Measurements from ENCODE around the gene MMP11.
"Not testable (repeated sequence)": the region's sequence is repeated elsewhere in the genome, so short reads cannot be mapped to it uniquely, and the experiment has no call there.

Gene MMP11

DNA sequence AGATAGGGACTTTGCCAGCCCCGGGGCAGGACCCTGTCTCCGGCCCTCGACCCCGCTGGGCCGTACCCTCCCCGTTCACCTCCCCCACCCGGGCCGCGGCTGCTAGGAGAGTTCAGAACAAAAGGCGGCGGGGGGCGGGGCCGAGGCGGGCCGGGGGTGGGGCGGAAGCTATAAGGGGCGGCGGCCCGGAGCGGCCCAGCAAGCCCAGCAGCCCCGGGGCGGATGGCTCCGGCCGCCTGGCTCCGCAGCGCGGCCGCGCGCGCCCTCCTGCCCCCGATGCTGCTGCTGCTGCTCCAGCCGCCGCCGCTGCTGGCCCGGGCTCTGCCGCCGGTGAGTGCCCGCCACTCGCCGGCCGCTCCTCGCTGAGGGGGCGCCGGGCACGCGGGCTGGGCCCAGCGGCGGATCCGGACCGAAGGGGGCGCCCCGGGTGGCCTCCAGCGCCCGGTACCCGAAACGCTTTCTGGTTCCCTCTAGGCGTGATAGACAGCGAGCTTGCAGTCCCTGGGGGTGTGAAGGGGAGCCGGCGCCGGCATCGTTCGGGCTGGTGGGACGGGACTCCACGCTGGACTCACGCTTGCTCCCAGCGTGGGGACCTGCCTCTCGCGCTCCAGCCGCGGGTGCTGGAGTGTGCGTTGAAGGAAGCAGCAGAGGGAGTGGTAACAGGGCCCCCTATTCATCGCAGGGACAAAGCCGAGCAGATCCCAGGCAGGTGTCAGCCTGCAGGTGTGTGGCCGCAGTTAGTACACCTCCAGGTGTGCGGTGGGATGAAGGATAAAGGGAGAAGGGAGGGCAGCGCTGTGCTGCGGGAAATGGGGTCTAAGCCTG is at the start of gene MMP11:
MMP11 (plus strand) TSS at position 201 of the 825 bp plus-strand sequence; CDS start at position 223, 22 bp downstream.
- H3K4me3 ChIP-seq = peak within 1 kb of the TSS; percentile 77
- no peaks in the 10 kb centered on the region for H3K27me3 ChIP-seq
- H3K9ac ChIP-seq = peak within 1 kb of the TSS; percentile 93
- peaks cover 93% of the 10 kb centered on the region for H3K4me1 ChIP-seq
- H3K4me2 ChIP-seq = peak within 1 kb of the TSS; percentile 99
- no peak for TF ChIP-seq Cebpa-rat (IDR thresholded peaks at IDR 0.05)
- peak within 1 kb of the TSS; percentile 94 for H3K27ac ChIP-seq
- H3K9me3 ChIP-seq = no peaks in the 10 kb centered on the region
- H3K36me3 ChIP-seq = no peaks in the 10 kb centered on the region
- H4K20me1 ChIP-seq = peaks cover 6% of the 10 kb centered on the region

DNA sequence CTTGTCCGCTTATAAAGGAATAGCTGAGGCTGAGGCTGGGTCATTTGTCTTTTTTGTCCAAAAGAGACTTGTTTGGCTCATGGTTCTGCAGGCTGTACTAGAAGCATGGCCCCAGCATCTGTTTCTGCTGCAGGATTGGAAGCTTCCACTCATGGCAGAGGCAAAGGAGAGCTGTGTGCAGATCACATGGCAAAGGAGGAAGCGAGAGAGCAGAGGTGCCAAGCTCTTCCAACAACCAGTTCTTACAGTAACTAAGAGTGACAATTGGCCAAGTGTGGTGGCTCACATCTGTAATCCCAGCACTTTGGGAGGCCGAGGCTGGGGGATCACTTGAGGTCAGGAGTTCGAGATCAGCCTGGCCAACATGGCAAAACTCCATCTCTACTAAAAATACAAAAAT is 44.5 kb upstream of the MMP11 start:
- not testable (repeated sequence) for H3K36me3 ChIP-seq, H3K4me2 ChIP-seq, H3K27me3 ChIP-seq, H3K9me3 ChIP-seq, H3K9ac ChIP-seq, H3K27ac ChIP-seq, H3K4me1 ChIP-seq, H4K20me1 ChIP-seq, H3K4me3 ChIP-seq

DNA sequence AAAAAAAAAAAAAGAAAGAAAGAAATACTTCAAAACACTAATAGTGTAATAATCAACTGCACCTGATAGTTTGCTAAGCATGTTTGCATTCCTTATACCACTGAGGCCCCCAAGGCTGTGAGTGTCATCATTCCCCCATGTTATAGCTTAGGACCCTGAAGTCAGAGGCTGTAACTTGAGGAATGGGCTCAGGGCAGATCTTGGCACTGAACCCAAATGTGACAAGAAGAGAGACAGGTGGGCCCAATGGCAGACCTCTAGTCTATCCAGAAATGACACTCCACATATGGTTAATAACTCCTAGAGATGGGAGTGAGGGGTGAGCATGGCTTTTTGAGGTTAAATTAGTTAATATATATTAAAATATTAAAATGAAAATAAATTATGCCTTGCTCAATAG is 35.0 kb upstream of the MMP11 start:
- no peak overlapping the region for H3K27ac ChIP-seq
- peaks cover 21% of the 10 kb centered on the region for H3K36me3 ChIP-seq
- H3K4me3 ChIP-seq = no peak overlapping the region
- no peaks in the 10 kb centered on the region for H3K9me3 ChIP-seq
- no peak overlapping the region for H3K9ac ChIP-seq
- H4K20me1 ChIP-seq = peaks cover 40% of the 10 kb centered on the region; the same call in 1 of the 2 replicates
- no peak for TF ChIP-seq Cebpa-rat (IDR thresholded peaks at IDR 0.05)
- peaks cover 16% of the 10 kb centered on the region for H3K4me1 ChIP-seq
- no peaks in the 10 kb centered on the region for H3K27me3 ChIP-seq
- H3K4me2 ChIP-seq = no peak overlapping the region

DNA sequence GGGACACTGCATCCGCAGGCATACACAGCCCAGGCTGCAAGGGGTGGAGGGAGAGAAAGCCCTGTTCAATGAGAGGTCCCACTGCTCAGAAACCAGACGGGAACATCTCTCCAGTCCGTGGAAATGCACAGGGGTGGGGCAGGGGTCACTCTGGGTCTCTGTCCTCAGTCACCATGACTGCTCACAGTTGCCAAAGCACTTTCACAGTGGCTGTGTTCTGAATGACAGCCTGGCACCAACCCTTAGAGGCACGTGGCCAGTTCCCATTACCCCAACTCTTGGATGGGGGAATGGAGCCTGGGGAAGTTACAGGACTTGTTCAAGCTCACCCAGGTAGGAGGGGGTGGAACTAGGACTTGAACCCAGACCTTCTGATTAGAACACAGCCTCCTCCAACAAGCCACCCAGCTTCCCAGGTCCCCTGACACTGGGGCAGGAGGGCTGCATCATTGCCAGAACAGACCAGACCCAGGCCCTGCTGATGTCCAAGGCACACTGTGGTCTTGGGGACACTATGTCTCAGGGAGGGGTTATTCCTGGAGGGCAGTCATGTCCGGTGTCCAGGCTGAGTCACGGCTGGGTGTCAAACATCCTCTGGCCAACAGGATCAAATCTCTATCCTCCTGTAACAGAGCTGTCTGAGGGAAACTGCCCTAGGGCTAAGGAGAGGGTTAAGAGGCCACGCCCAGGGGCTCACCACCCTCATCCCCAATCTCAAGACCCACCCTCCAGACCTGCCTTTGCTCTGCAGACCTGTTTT is 30.0 kb upstream of the MMP11 start:
- no peak overlapping the region for H3K27ac ChIP-seq
- no peaks in the 10 kb centered on the region for H3K27me3 ChIP-seq
- H3K36me3 ChIP-seq = peaks cover 70% of the 10 kb centered on the region
- peaks cover 76% of the 10 kb centered on the region; the same call in 1 of the 2 replicates for H4K20me1 ChIP-seq
- H3K9me3 ChIP-seq = peaks cover 16% of the 10 kb centered on the region
- no peak overlapping the region for H3K4me3 ChIP-seq
- no peak for TF ChIP-seq Cebpa-rat (IDR thresholded peaks at IDR 0.05)
- H3K4me1 ChIP-seq = peaks cover 16% of the 10 kb centered on the region
- no peak overlapping the region for H3K4me2 ChIP-seq
- no peak overlapping the region for H3K9ac ChIP-seq

- Histone ChIP-seq H3K9me3 (peaks cover 16% of the 10 kb centered on the region), H3K4me2 (no peak overlapping the region)
Observed at GRCh38 chr22:23743303-23743705, 29.3 kb upstream of the MMP11 start.

DNA sequence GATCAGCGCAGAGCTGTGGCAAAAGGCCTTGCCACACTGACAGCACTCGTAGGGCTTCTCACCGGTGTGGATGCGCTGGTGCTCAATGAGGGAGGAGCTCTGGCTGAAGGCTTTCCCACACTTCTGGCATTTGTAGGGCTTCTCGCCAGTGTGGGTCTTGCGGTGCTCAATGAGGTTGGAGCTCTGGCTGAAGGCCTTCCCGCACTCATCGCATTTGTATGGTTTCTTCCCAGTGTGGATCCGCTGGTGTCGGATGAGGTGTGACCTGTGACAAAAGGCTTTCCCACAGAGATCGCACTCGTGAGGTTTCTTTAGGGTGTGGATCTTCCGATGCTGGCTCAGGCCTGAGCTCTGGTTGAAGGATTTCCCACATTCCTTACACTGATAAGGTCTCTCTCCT is 28.6 kb upstream of the MMP11 start:
- no peaks in the 10 kb centered on the region for H3K27me3 ChIP-seq
- no peak overlapping the region for H3K27ac ChIP-seq
- H3K4me3 ChIP-seq = no peak overlapping the region
- H4K20me1 ChIP-seq = peaks cover 77% of the 10 kb centered on the region; the same call in 1 of the 2 replicates
- peaks cover 77% of the 10 kb centered on the region for H3K36me3 ChIP-seq
- no peak overlapping the region for H3K9ac ChIP-seq
- H3K4me2 ChIP-seq = no peak overlapping the region
- H3K4me1 ChIP-seq = peaks cover 29% of the 10 kb centered on the region
- H3K9me3 ChIP-seq = peaks cover 16% of the 10 kb centered on the region
- TF ChIP-seq Cebpa-rat (IDR thresholded peaks at IDR 0.05) = no peak

More at GRCh38 chr22:23743303-23743705, 29.3 kb upstream of the MMP11 start:
- peaks cover 75% of the 10 kb centered on the region for H3K36me3 ChIP-seq
- H3K27me3 ChIP-seq = no peaks in the 10 kb centered on the region
- peaks cover 22% of the 10 kb centered on the region for H3K4me1 ChIP-seq
- H3K27ac ChIP-seq = no peak overlapping the region
- H4K20me1 ChIP-seq = peaks cover 78% of the 10 kb centered on the region; the same call in 1 of the 2 replicates
- no peak overlapping the region for H3K9ac ChIP-seq
- no peak for TF ChIP-seq Cebpa-rat (IDR thresholded peaks at IDR 0.05)
- no peak overlapping the region for H3K4me3 ChIP-seq

DNA sequence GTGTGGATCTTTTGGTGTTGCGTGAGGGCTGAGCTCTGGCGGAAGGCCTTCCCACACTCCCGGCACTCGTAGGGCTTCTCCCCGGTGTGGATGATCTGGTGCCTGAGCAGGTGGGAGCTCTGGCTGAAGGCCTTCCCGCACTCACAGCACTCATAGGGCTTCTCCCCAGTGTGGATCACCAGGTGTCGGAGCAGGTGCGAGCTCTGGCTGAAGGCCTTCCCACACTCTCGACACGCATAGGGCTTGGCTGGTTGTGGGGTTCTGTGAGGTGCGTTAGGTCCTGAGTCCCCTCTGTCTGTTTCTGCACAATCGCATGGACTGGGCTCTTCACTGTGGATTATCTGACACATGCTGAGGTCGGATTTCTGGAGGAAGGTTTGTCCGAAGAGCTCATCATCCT is 28.2 kb upstream of the MMP11 start:
- H3K27ac ChIP-seq = no peak overlapping the region
- no peak overlapping the region for H3K4me2 ChIP-seq
- peaks cover 77% of the 10 kb centered on the region for H3K36me3 ChIP-seq
- H4K20me1 ChIP-seq = peaks cover 77% of the 10 kb centered on the region; the same call in 1 of the 2 replicates
- no peak for TF ChIP-seq Cebpa-rat (IDR thresholded peaks at IDR 0.05)
- no peaks in the 10 kb centered on the region for H3K27me3 ChIP-seq
- H3K4me1 ChIP-seq = peaks cover 34% of the 10 kb centered on the region
- H3K4me3 ChIP-seq = no peak overlapping the region
- no peak overlapping the region for H3K9ac ChIP-seq
- peaks cover 16% of the 10 kb centered on the region for H3K9me3 ChIP-seq

DNA sequence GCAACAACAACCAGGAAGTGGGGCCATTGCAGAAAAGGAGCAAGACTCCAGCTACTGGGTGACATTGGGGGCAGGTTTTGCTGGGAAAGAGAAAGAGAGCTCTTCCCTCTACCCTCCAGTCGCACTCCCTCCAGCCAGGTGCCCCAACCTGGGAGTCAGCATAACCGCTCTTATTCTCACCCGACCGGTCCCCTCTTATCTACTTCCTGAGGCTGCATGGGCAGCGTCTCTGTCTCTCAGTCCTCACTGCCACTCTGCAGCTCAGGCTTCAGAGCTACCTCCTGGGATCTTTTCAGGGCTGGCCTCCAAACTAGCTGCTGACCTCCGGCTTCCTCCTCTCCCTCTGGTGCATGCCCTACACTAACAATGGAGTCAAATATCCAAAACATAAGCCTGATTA is 26.9 kb upstream of the MMP11 start:
- H3K9ac ChIP-seq = no peak overlapping the region
- peaks cover 75% of the 10 kb centered on the region for H3K36me3 ChIP-seq
- H3K9me3 ChIP-seq = peaks cover 16% of the 10 kb centered on the region
- H3K4me1 ChIP-seq = peaks cover 42% of the 10 kb centered on the region
- TF ChIP-seq Cebpa-rat (IDR thresholded peaks at IDR 0.05) = no peak
- no peaks in the 10 kb centered on the region for H3K27me3 ChIP-seq
- H3K4me2 ChIP-seq = no peak overlapping the region
- H4K20me1 ChIP-seq = peaks cover 82% of the 10 kb centered on the region; the same call in 1 of the 2 replicates
- H3K27ac ChIP-seq = no peak overlapping the region
- H3K4me3 ChIP-seq = no peak overlapping the region

GRCh38 chr22:23749841-23750301 is 22.8 kb upstream of the MMP11 start:
- Histone ChIP-seq H3K9ac (peak overlapping the region; percentile 99), H3K27me3 (no peaks in the 10 kb centered on the region)

GRCh38 chr22:23750367-23750713 is 22.3 kb upstream of the MMP11 start:
- Histone ChIP-seq H3K9me3 (no peaks in the 10 kb centered on the region), H3K27ac (peak overlapping the region; percentile 100), H3K4me1 (peaks cover 55% of the 10 kb centered on the region), H3K9ac (peak overlapping the region; percentile 99), H4K20me1 (peaks cover 36% of the 10 kb centered on the region; the same call in 1 of the 2 replicates), H3K27me3 (no peaks in the 10 kb centered on the region), H3K4me2 (peak overlapping the region; percentile 99), H3K4me3 (peak overlapping the region; percentile 83), H3K36me3 (peaks cover 29% of the 10 kb centered on the region)
- no peak for TF ChIP-seq Cebpa-rat (IDR thresholded peaks at IDR 0.05)

More at GRCh38 chr22:23749841-23750301, 22.8 kb upstream of the MMP11 start:
- Histone ChIP-seq H3K9me3 (peaks cover 2% of the 10 kb centered on the region; the same call in 1 of the 2 replicates), H3K36me3 (peaks cover 34% of the 10 kb centered on the region), H3K27ac (peak overlapping the region; percentile 100; the same call in 1 of the 2 replicates), H3K4me1 (peaks cover 50% of the 10 kb centered on the region), H3K4me2 (peak overlapping the region; percentile 99), H4K20me1 (peaks cover 41% of the 10 kb centered on the region; the same call in 1 of the 2 replicates), H3K4me3 (peak overlapping the region; percentile 83)
- no peak for TF ChIP-seq Cebpa-rat (IDR thresholded peaks at IDR 0.05)
